ENCODE data around the gene HIBADH.

Gene HIBADH

DNA sequence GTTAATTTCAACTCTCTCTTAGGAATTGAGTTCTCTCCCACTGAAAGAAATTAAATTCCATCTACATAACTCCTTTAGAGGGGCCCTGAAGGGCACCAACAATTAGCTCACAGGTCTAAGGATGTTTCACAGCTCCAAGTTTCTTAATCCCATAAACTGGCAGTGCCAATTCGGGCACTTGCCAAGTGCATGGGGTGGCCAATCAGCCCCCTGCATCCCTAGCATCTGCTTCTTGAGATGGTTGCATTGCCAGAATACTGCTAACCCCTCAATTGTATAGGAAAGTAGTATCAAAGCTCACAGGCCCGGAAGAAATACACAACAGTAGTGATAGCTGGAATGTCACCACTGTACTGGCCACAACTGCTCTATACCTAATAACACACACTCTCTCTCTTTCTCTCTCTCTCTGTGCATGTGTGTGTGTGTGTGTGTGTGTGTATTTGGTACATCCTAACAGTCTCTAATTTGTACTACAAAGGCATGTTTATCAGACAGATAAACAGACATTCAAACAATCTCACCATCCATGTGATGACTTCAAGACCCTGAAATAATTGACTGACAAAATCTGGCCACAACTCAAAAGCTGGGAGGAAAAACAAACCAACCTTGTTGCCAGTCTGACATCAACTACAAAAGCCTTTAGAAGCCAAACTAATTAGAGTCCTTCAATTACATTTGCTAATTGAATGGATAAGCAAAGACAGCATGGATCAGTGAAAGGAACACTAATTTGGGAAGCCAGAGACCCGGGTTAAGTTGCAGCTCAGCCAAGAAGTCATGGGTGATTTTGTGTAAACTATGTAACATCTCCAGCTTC lies 27.8 kb downstream of the HIBADH start:
- DNase-seq: no peak

DNA sequence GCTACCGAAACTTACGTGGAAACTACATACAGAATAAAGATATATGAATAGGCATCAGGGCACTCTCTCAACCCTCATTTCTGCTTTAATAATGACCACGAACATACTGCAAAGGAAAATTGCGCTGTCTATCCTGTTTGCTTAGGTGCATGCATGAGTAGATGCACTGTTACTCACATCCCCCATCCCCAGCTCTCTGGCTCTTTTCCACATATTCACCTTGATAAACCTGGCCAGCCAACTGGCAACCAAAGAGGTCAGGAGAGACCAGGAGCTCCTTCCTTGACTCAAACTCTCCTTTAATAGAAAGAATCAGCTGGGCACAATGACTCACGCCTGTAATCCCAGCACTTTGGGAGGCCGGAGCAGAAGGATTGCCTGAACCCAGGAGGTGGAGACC lies 29.6 kb downstream of the HIBADH start:
- DNase-seq: no peak

DNA sequence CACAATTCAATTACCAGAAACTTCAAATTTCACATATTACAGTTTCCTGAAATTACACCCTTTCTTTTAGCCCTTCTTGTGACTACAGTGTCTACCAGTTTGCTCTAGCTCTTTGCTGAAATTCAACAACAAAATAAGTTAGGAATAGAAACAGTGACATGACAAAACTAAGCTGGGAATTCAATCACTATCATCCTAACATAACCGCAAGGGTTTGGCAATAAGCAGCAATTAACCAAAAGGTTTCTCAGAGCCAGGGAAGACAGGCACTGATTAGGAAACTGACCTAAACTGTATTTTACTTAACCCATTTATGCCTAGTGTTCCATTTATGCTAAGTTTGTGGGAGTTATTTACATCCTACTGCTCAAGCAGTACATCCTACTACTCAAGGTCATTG lies 31.3 kb downstream of the HIBADH start:
- no peak for DNase-seq

- no peak for DNase-seq
Observed at GRCh38 chr7:27627146-27627545, 35.5 kb downstream of the HIBADH start.

DNA sequence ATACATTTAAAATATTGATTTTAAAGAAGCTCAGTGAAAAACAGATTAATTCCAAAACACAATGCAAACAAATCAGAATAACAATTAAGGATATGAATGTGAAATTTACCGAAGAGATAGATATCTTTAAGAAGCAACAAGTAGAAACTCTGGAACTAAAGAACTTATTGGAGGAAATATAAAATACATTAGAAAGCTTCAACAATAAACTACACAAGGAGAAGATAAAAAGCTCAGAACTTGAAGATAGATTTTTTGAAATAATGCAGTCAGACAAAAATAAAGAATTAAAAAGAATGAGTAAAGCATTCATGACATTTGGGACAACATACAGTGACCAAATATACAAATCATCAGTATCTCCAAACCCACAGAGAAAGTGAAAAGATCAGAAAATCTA lies 43.2 kb downstream of the HIBADH start:
- no peak for DNase-seq

GRCh38 chr7:27617651-27618381 lies 44.9 kb downstream of the HIBADH start:
- no peak for DNase-seq

DNA sequence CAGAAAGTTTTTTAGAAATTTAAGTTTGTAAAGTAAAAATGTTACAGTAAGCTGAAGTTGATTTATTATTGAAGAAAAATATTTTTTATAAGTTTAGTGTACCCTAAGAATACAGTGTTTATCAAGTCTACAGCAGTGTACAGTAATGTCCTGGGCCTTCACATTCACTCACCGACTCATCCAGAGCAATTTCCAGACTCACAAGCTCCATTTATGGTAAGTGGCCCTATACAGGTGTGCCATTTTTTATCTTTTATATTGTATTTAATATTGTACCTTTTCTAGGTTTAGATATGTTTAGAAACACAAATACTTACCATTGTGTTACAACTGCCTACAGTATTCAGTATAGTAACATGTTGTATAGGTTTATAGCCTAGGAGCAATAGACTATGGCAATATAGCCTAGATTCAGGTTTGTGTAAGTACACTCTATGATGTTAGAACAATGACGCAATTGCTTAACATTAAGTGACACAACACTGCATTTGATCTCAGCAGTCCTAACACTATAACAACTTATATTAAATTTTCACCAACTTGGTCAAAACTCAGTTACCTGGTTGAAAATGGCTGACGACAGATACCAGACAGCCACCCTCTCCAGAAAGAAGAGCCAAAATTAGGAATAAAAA lies 45.7 kb downstream of the HIBADH start:
- DNase-seq: no peak

DNA sequence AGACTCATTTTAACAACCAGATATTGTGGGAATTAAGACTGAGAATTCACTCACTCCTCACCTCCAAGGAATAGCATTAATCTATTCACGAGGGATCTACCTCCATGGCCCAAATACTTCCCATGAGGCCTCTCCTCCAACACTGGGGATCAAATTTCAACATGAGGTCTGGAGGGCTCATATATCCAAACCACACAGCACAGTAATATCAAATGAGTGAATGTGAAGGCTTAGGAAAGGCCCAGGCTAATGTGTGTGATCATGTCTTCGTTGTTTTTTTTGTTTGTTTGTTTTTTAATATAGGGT lies 46.5 kb downstream of the HIBADH start:
- no peak for DNase-seq

DNA sequence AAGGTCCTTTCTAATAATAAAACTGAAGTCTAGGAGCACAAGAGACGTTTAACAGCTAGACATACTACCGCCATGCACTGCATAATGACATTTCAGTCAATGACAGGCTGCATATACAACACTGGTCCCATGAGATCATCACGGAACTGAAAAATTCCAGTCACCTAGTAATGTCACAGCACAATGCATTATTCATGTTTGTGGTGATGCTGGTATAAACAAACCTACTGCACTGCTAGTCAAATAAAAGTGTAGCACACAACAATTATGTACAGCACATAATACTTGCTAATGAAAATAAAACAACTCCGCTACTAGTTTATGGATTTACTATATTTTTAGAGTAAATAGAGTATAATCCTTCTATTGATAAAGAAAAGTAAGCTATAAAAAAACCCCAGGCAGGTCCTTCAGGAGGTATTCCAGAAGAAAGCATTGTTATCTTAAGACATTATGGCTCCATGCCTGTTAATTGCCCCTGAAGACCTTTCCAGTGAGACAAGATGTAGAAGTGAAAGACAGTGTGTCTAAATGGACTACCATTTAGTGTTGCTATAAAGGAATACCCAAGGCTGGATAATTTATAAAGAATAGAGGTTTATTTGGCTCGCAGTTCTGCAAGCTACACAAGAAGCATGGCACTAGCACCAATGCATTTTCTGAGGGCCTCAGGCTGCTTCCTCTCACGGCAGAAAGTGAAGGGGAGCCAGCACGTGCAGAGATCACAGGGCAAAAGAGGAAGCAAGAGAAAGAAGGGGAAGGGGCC lies 47.1 kb downstream of the HIBADH start:
- DNase-seq: no peak

GRCh38 chr7:27614095-27614494 lies 48.6 kb downstream of the HIBADH start:
- no peak for DNase-seq

GRCh38 chr7:27611059-27611458 lies 51.6 kb downstream of the HIBADH start:
- DNase-seq: no peak

- DNase-seq: no peak
Observed at GRCh38 chr7:27608776-27609495, 53.7 kb downstream of the HIBADH start.

DNA sequence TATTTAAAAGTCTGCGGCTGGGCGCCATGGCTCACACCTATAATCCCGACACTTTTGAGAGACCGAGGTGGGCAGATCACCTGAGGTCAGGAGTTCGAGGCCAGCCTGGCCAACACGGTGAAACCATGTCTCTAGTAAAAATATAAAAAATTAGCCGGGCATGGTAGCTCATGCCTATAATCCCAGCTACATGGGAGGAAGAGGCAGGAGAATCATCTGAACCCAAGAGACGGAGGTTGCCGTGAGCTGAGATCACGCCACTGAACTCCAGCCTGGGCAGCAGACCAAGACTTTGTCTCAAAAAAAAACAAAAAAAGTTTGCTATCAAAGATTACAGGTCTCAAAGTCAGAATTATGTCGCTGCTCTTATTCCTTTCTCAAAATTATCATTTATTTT lies 55.5 kb downstream of the HIBADH start:
- no peak for DNase-seq

- DNase-seq: no peak
Observed at GRCh38 chr7:27606270-27607209, 56.1 kb downstream of the HIBADH start.

GRCh38 chr7:27605689-27606269 lies 56.9 kb downstream of the HIBADH start:
- DNase-seq: no peak

DNA sequence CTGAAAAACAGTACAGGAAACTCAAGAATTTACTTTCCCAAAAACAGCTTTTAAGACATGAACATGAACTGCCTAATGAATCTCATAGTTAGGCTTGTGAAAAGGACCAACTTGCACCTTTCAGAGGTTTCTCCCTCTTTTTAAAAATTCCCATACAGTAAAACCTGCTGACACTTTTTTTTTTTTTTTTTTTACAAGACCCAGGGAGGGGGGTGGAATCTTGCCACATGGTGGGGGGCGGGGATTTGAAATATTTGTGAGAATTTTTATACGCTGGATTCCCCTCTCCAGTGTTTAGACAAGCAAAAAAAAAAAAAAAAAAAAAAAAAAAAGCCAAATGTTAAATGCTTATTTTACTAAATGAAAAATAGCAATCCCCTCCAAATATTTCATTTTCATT lies 57.4 kb downstream of the HIBADH start:
- DNase-seq: no peak

DNA sequence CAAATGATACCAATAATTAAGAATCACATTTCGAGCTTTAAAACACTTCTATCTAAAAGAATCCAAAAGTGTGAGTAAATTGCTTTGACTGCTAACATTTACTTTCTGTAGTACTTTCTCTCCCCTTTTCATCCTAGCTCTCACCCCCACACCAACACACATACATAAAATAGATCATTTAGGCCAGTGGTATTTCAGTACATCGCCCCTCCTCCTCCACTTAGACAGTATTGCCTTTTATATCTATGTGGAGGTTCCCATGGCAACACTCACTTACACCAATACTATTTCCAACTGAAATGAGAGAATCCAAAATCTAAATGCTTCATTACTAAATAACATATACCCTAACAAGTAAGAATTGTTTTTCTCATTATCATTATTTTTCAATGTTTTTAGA lies 58.9 kb downstream of the HIBADH start:
- no peak for DNase-seq

GRCh38 chr7:27602766-27603165 lies 59.9 kb downstream of the HIBADH start:
- DNase-seq: no peak

- DNase-seq: no peak
Observed at GRCh38 chr7:27601217-27601616, 61.5 kb downstream of the HIBADH start.

DNA sequence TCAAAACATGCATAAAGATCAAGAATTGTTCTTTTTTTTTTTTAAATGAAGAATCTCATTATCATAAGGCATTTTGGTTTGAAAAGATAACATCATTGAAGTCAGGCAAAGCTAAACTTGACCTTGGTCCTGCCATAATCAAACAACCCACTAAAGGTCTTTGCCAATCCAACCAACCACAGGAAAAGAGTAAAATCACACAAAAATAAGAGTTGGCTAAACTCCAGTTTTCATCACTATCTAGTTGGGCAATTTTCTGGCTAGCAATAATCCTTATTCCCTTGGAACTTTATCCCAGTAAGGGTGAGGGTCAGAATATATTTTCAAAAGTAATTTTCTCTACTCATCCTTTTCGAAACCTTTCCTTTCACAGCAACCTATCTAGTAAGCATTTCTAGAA lies 62.4 kb downstream of the HIBADH start:
- no peak for DNase-seq

DNA sequence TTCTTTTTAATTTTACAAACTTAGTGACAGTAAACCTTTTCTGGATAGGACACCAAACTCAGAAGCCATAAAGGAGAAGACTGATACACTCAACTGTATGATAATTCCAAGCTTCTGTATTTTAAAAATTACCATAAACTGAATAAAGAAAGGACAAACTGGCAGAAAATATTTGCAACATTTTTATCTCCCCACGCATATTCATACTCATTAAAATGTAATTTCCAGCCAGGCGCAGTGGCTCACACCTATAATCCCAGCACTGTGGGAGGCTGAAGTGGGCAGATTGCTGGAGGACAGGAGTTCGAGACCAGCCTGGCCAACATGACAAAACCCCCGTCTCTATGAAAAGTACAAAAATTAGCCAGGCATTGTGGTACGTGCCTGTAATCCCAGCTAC lies 67.7 kb downstream of the HIBADH start:
- DNase-seq: no peak
